ENCODE data around the gene CATSPERZ. TPM values are rescaled to one million over a fixed set of nuclear protein-coding genes. Genes with fewer than 3 reads are reported as not detected.

CATSPERZ gene
- total and polyA plus RNA-seq, 2 of the 13 experiments (the other 11 are each of a cell fraction or from before 2014, with no cell fraction given) = 0.22 to 0.48 TPM

- TF ChIP-seq PRDM15 (CRISPR knock-in tag; IDR thresholded peaks at IDR 0.05) = 0 out of 2 replicates have a peak, but pooled peaks have one; percentile 46
- peak; percentile 70; the same call in 1 of the 2 replicates for TF ChIP-seq IRF2 (CRISPR knock-in tag; IDR thresholded peaks at IDR 0.05)
- TF ChIP-seq ATF3 (CRISPR knock-in tag; IDR thresholded peaks at IDR 0.05) = no peak
- TF ChIP-seq AGO2 (optimal IDR thresholded peaks at IDR 0.05; ENCODE audit: low read depth, low read length) = peak; percentile 92
- TF ChIP-seq POLR2G (IDR thresholded peaks at IDR 0.05; ENCODE audit: low read depth, low read length) = peak; percentile 74
- peak; percentile 39; the same call in 1 of the 2 replicates for TF ChIP-seq HDAC1 (CRISPR knock-in tag; IDR thresholded peaks at IDR 0.05)
- TF ChIP-seq GZF1 (CRISPR knock-in tag; IDR thresholded peaks at IDR 0.05) = no peak
- TF ChIP-seq ZGPAT (CRISPR knock-in tag; IDR thresholded peaks at IDR 0.05) = peak; percentile 63; the same call in 1 of the 2 replicates
- peak; percentile 77 for TF ChIP-seq RBM39 (IDR thresholded peaks at IDR 0.05; ENCODE audit: low read depth, low read length, poor library complexity, severe bottlenecking)
- peak; percentile 71; the same call in 1 of the 2 replicates for TF ChIP-seq ZNF350 (CRISPR knock-in tag; IDR thresholded peaks at IDR 0.05; ENCODE audit: borderline replicate concordance, low read depth)
- peak; percentile 36 for TF ChIP-seq NR2F6 (IDR thresholded peaks at IDR 0.05)
- 0 out of 2 replicates have a peak, but pooled peaks have one; percentile 15 for TF ChIP-seq NR2F6 (CRISPR knock-in tag; IDR thresholded peaks at IDR 0.05)
- TF ChIP-seq CREB1 (IDR thresholded peaks at IDR 0.05) = no peak
- no peak for TF ChIP-seq CREB1 (CRISPR knock-in tag; IDR thresholded peaks at IDR 0.05)
- TF ChIP-seq SALL1 (CRISPR knock-in tag; IDR thresholded peaks at IDR 0.05) = peak; percentile 61; the same call in 1 of the 2 replicates
- 0 out of 2 replicates have a peak, but pooled peaks have one; percentile 37 for TF ChIP-seq ZNF256 (CRISPR knock-in tag; conservative IDR thresholded peaks at IDR 0.05)
- TF ChIP-seq GFI1 (CRISPR knock-in tag; IDR thresholded peaks at IDR 0.05; ENCODE audit: borderline replicate concordance) = no peak
- TF ChIP-seq ZNF782 (CRISPR knock-in tag; IDR thresholded peaks at IDR 0.05; ENCODE audit: borderline replicate concordance) = no peak
- no peak for TF ChIP-seq ZNF44 (CRISPR knock-in tag; IDR thresholded peaks at IDR 0.05)
- no peak for TF ChIP-seq ZBTB20 (CRISPR knock-in tag; IDR thresholded peaks at IDR 0.05; ENCODE audit: borderline replicate concordance, low read depth)
- no peak for TF ChIP-seq ZNF20 (CRISPR knock-in tag; IDR thresholded peaks at IDR 0.05)
- no peak for TF ChIP-seq MTF2 (CRISPR knock-in tag; IDR thresholded peaks at IDR 0.05; ENCODE audit: borderline replicate concordance)
- no peak; the same call in 1 of the 2 replicates for TF ChIP-seq KDM4B (CRISPR knock-in tag; IDR thresholded peaks at IDR 0.05)
- 0 out of 2 replicates have a peak, but pooled peaks have one; percentile 6 for TF ChIP-seq E2F1 (CRISPR knock-in tag; IDR thresholded peaks at IDR 0.05)
- TF ChIP-seq NRL (CRISPR knock-in tag; IDR thresholded peaks at IDR 0.05; ENCODE audit: borderline replicate concordance) = no peak
Observed at GRCh38 chr11:64304316-64305072, 4.3 kb downstream of the CATSPERZ start (continued).

Measured in HepG2 (cell line).